NK-92 (cell line): ENCODE data around the gene RXFP2.

Experiments
- DNase-seq: peaks from one replicate; lab custom pipeline; 2025; ENCODE audit not compliant: unreplicated experiment; lab: John Stamatoyannopoulos, UW

The RXFP2 gene, protein sequence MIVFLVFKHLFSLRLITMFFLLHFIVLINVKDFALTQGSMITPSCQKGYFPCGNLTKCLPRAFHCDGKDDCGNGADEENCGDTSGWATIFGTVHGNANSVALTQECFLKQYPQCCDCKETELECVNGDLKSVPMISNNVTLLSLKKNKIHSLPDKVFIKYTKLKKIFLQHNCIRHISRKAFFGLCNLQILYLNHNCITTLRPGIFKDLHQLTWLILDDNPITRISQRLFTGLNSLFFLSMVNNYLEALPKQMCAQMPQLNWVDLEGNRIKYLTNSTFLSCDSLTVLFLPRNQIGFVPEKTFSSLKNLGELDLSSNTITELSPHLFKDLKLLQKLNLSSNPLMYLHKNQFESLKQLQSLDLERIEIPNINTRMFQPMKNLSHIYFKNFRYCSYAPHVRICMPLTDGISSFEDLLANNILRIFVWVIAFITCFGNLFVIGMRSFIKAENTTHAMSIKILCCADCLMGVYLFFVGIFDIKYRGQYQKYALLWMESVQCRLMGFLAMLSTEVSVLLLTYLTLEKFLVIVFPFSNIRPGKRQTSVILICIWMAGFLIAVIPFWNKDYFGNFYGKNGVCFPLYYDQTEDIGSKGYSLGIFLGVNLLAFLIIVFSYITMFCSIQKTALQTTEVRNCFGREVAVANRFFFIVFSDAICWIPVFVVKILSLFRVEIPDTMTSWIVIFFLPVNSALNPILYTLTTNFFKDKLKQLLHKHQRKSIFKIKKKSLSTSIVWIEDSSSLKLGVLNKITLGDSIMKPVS

DNA sequence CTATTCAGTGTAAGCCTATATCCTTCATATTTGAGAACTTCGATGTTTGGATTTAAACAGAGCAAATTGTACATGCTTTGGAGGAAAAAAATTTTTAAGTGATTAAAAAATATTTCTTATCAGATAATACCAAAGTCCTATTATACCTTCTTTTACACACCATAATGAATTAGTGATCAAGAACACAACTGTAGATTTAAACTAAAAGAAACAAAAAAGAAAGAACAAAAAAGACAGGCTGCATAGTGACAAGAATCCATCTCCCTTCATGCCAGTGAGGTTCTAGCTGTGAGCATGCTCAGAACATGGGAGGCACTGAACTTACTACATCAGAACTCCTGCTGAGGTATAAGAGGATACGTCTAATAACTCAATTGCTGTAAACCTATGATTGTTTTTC is at the start of gene RXFP2:
Gene RXFP2, plus strand, starts transcription at position 301 of the 400 bp plus-strand sequence. Its CDS starts 87 bp downstream, at position 388.
- no peak for DNase-seq

DNA sequence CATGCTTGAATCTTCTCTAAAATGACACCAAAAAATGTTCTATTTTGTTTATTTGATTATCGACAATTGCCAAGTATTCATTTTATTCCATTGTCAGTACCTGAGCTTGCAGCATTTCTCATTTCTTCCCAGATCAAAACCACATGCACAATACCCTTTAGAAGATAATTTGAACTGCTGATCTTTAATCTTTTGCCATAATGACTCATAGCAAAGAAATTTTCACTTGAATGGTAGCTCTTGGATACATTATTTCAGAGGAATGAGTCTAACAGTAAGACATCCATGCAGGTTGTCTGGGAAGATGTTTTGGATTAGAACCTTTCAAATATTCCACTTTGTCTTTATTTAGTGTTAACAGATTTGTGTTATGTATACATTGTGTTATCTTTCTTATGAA is 42.0 kb upstream of the RXFP2 start:
- DNase-seq = no peak

DNA sequence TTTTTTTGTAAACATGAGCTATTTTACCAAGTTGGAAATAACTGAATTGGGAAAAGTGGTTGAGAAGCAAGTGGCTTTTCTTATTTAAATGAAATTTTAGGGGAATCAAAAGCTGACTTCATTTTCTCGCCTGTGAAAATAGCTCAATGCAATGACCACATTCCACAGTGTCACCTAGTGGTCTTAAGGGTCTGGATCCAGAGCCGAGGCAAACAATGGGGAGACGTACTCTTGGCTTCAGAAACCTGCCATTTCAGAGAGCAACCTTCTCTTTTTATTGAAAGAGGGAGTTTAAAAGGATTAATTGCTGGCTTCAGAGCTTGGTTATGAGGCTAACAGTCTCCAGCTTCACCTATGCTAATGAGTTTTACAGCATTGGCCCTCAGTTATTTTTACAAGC is 39.7 kb upstream of the RXFP2 start:
- DNase-seq = no peak

DNA sequence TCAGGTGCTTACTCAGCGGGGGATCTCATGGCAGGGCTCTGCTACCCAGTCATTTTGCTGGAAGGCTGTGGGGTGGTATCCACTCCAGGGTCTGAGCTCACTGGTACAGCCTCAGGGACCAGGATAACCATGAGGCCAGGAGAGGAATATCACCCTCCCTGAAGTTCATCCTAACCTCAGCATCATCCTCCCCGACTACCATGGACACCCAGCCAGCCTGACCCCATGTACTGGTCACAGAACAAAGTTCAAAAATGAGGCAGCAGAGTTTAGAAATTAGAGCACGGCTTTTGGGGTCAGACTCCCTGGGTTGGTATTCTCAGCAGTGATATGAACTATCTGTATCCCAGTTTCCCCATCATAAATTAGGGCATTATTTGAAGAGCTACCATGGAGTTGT is 35.5 kb upstream of the RXFP2 start:
- no peak for DNase-seq

DNA sequence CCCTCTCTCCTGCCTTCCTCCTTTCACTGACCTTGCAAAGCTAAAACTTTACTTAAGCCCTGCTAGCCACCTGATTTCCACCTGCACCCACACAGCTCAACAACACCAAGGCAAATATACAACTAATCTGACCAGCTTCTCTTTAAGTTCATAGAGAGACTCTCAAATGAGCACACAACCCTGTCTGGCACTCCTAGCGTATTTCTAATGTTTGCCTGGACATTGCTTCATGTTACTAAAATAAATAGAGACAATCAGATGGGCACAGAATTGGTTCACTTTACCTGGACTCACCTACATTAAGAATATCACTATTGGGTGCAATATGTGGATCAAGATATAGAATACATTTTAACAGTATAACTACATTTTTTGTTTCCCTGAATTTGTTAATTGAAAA is 33.2 kb upstream of the RXFP2 start:
- DNase-seq = no peak

DNA sequence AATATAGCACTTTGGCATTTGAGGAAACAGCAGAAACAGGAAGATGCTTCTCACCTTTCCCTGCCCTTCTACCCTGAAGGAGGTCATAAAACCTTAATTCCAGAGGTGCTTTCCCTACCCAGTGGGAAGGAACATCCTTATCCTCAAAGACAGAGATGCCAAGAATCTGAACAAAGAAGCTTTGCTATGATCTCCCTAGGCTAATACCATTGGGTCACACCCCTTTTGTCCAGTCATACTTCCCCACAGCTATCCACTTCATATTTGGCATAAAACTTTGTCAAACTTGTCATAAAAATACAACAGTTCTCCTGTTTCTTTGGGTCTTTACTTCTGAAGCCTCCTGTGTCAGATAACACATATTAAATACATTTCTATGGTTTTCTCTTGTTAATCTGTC is 21.7 kb upstream of the RXFP2 start:
- DNase-seq = no peak

DNA sequence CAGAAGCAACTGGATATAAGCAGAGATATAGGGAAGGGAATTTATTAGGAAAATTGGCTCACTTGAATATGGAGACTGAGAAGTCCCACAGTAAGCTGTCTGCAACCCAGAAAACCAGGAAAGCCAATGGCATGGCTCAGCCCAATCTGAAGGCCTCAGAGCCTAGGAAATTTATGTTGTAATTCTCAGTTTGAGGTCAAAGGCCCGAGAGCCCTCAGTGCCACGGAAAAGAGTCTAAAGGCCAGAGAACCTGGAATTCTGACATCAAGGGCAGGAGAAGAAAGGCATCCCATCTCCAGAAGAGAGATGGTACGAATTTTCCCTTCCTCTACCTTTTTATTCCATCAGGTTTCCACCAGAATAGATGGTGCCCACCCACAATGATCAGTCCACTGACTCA is 20.1 kb upstream of the RXFP2 start:
- no peak for DNase-seq

DNA sequence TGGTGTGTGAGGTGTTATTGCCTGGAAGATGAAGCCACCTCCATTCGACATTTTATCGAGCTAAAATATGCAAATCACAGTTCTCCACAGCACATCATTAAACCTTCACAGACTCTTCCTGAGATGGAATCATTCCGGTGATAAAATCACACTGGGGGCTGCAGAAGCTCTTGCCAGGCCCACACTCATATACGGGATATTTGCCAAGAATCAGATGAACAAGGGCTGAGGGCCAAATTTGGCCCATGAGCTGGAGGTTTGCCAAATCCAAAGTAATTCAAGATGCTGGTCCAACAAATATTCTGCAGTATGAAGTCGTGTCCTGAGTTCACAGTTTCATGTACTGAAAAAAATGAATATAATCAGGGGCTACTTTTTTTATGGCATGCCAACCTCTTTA is 16.7 kb upstream of the RXFP2 start:
- DNase-seq = no peak

DNA sequence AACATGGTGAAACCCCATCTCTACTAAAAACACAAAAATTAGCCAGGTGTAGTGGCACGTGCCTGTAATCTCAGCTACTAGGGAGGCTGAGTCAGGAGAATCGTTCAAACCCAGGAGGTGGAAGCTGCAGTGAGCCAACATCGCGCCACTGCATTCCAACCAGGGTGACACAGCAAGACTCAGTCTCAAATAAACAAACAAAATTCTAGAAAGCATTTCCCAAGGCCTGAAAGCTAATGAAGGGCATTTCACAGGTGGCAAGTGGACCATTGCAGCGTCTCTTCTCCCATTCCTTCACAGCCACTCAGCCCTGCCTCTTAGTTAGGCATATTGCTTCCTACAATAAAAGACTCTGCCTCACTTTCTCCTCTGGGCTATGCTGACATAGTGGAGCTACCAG is 13.5 kb upstream of the RXFP2 start:
- no peak for DNase-seq

DNA sequence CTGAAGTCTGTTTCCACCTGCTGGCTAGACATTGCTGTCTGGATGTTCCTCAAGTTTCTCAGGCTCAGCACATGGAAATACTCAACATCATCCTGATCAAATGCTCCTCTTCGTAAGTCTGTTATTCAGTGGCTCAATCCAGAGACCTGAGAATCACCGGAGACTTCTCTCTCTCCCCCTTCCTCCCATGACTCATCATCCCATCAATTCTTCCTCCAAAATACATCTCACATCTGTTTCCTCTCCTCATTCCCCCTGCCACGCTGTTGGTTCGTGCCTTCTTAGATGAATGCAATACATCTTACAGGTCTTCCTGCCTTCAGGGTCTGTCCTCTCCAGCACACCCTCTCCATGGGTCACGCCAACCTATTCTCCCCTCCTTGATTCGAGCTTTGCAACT is 7.4 kb upstream of the RXFP2 start:
- no peak for DNase-seq

DNA sequence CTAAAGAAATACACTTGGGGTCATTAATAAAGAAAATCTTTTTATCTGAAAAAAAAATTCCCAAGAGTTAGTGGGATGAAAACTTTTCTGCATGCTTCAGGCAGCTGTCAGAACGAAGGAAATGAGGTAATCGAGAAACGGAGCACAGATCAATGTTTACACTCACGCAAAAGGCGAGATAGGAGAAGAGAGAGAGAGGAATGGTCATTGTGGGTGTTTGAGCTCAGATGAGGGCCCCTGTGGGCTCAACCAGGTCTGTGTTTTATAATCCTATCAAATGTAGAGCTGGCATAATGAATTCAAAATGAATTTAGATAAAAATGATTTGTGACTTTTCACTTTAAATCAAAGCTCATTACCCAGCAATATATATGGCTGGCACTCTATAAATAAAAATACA is 6.3 kb upstream of the RXFP2 start:
- no peak for DNase-seq

DNA sequence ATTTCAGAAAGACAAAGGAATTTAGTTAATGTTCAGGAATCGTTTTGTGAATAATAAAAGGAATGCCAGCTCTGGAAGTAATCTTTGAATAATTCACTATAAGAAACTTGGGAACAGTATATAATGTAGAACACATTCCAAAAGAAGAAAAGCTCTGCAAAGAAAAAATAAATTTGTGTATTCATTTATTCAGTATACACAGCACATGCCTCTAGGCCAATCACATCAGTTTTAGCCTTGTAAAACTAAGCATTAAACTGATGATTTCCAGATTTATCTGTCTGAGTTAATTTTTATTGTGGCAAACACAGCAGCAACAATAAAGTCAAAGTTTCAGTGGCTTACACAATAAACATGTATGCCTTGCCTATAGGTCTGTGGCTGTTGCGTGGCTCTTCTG is 5.7 kb upstream of the RXFP2 start:
- DNase-seq = no peak

DNA sequence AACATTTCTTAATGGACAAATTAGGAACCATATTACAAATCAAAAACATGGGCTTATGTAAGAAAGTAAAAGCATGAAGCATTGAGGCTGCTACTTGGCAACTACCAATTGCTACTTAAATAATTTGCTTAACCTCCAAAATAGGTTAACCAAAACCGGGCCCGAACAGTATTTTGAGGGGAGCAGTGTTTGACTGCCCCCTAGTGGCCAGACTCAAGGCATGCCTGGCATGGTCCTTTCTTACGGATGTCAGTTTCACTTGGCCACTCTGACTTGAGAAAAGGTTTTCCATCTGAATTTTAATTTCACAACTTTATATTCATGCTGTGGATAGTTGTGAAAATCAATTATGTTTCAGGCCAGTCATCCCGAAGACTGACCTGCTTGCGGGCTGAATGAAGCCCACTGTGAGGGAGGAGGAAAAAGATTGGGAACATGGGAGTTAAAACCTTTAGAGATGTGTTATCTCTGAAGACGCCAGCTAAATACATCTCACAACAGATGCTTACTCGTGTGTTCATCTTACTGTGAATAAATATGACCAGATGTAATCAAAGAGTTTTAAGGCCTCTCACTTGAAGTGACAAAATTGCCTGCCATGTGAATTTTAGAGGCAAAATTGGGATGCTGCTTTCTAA is 2.9 kb downstream of the RXFP2 start:
- DNase-seq = no peak

DNA sequence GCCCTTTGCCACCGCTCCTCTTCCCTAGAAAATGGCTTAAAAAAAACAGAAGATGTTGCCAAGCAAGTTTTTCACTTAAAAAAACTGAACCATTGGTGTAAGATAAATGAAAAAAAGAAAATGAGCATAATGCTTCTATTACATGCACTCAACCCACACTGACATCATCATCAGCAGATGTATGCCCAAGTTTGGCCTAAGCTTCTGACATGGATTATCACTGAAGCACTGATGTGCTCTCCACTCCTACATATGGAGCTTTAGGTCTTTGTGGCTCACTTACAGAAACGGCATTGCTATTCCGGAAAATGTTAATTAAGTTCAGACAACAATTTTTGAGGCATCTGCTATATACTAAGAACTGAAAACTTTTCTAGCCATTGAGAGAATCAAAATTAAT is 8.0 kb downstream of the RXFP2 start:
- no peak for DNase-seq

DNA sequence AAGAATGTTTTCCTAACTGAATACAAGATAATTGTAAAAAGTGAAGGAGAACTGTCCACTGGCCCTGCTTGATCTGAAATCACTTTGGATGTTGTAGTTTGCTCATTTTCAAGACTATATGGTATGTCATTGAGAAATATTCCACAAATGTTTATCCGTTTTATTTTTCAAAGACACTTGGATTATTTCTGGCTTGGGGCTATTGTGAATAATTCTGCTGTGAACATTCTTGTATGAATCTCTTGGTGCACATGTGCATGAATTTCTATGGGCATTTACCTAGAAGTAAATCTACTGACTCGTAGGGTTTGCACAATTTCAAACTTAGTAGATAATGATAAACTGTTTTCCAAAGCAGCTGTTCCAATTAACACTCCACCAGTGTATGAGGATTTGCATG is 8.6 kb downstream of the RXFP2 start:
- no peak for DNase-seq

DNA sequence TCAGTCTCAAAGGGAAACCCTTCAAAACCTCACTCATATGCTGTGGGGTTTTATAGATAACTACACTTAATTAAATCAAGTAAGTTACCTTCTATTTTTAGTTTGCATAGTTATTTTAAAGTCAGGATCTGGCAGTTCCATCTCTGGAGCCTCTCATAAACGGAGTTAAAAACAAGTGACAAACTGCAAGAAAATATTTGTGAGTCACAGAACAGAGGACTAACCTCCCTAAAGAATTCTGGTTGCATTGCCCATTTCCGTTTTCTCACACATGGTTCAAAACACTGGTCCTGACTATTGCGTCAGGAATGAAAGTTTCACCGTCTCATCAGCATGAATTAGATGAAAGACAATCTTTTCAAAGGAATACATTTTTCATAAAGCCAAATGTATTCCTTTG is 10.6 kb downstream of the RXFP2 start:
- no peak for DNase-seq

DNA sequence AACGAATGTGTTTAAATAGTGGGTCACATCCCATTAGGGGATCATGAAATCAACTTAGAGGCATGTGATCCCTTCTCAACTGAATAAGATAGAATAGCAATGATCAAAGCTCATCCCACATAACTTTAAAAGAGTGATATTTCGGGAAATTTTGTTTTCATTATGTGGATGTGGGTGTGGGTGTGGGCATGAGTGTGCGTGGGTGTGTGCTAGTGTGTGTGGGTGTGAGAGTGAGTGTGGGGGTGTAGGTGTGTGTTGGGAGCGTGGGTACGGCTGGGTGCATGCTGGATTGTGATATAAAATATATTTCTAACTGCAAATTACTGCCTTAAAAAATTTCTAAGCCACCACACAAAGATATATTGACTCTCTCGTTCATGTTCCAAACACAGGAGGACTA is 15.9 kb downstream of the RXFP2 start:
- DNase-seq = no peak

DNA sequence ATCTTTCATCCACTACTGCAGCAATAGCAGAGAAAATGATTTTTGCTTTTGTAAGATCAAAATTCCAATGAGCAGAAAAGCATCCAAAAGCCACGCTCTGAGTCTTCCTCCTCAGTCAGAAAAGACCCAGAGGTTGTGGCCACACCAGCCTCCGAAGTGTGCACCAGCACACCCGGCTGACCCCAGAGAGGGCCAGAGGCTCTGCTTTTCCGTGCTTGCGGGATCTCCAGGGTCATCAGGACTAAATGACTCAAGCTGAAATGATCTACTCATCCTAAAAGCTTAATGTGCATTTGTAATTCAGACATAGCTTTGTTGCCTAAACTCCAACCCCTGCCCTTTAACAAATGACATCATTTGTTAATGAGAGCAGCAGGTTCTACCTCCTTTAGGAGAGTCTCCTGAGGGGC is 16.5 kb downstream of the RXFP2 start:
- DNase-seq = no peak

DNA sequence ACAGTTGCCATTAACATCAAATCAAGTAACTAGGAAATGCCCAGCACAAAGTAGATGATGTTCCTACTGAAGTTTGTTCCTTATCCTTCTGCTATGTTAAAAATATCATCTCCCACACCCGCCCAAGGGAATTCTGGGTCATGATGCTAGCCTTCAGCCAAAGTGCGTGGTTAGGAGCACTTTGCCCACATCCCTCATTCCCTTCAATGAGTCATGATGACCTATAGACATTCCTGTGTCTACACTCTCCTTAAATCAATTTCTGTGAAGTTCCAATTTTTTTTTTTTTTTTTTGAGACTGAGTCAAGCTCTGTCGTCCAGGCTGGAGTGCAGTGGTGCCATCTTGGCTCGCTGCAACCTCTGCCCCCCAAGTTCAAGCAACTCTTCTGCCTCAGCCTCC is 17.0 kb downstream of the RXFP2 start:
- DNase-seq = no peak

DNA sequence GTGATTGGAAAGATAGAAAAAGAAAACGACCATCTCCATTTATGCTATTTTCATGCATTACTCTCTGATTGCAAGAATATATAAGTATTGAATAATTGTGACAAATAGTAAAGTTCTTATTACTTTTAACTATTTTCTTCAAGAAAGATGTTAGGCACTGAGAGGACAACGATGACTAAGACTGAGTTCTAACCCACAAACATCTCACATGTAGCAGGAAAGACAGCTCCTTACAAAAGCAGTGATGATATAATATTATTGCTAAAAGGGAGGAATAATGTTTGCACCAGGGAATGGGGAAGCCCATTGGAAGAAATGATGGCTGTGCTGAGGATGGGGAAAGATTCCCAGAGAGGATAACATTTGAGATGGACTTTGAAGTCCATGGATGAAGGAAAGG is 22.6 kb downstream of the RXFP2 start:
- no peak for DNase-seq

DNA sequence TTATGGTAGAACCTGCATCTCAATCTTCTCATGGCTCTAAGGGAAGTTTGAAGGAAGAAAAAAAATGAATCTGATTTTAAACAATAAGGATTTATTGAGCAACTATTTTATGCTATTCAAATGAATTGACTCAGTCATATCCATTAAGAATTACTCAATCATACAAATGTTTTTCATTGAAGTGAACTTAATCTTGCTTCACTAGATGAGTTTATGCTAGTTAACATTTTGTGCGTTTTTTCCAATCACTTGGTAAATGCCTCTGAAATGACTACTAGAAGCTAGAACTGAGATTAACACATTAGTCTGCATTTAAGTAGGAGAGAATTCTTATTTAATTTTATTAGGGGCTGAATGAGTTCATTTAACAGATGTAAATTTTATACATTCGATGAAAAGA is 25.2 kb downstream of the RXFP2 start:
- no peak for DNase-seq

DNA sequence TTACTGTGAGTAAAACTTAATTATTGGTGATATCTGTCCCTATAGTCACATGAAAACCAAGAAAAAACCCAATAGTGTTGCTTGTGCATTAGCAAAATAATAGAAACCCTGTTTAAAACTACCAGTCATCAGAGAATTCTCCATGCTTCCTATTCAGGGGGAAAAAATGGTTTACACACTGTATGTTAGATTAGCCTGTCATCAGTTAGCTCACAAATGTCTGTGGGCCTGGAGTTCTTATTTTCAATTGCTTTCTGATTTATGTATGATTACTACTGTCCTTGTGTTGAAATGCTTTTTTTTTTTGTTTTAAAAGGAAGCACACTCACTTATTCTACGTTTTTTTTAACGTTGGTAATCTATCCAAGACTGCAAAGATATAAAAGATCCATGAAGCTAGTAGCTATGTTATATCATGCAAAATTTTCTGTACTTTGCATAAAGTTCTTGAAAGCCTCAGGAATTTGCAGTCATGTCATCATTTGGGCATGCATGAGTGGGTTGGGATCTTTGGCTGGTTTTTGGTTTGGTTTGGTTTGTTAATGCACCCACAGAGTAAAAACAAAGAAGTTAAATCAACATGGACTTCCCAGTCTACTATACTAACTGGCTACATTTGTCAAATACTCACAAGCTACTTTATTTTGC is 25.9 kb downstream of the RXFP2 start:
- no peak for DNase-seq
